ENCODE data around the gene ZP3. TPM values are rescaled to one million over a fixed set of nuclear protein-coding genes. Genes with fewer than 3 reads are reported as not detected.
"Not testable (repeated sequence)": the region's sequence is repeated elsewhere in the genome, so short reads cannot be mapped to it uniquely, and the experiment has no call there.

Gene ZP3
- total and polyA plus RNA-seq, 7 donors, result 1.4 to 4.8 (median 2.0) TPM; not detected in 1

DNA sequence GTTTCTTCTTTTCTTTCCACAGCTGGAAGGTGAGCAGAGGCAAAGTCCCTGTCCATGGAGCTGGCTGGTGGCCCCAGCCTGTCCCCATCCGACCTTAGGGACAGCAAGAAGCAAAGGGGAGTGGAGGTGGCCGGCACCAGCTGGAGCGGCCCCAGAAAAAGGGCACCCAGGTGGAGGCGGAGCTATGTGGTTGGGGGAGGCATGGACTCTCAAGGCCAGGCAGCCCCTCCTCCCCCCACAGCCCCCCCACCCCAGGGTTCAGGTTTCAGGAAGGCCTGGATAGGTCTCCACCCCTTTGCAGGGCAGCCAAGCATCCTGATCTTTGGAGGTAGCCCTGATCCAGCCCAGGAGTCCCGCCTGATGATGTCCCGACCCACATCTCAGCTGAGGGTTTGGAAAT lies 15.2 kb upstream of the ZP3 start, which contains the start of gene SSC4D:
SSC4D (minus strand) TSS at position 161 of the 400 bp plus-strand sequence. CDS start 5,258 bp downstream, outside the sequence.
- 83 to 91% methylated on average over 6 of the region's 6 CpGs for WGBS, 2 donors
- Histone ChIP-seq H3K9me3 (no peaks in the 10 kb centered on the region), H3K27ac (no peak within 1 kb of the TSS), H3K4me3 (no peak within 1 kb of the TSS), H3K4me1 (no peaks in the 10 kb centered on the region), H3K27me3 (peaks cover 0 to 4% (median 0%) of the 10 kb centered on the region in 3 donors), H3K36me3 (no peaks in the 10 kb centered on the region)
- DNase-seq, result no peak
- TF ChIP-seq, protein P1, sequence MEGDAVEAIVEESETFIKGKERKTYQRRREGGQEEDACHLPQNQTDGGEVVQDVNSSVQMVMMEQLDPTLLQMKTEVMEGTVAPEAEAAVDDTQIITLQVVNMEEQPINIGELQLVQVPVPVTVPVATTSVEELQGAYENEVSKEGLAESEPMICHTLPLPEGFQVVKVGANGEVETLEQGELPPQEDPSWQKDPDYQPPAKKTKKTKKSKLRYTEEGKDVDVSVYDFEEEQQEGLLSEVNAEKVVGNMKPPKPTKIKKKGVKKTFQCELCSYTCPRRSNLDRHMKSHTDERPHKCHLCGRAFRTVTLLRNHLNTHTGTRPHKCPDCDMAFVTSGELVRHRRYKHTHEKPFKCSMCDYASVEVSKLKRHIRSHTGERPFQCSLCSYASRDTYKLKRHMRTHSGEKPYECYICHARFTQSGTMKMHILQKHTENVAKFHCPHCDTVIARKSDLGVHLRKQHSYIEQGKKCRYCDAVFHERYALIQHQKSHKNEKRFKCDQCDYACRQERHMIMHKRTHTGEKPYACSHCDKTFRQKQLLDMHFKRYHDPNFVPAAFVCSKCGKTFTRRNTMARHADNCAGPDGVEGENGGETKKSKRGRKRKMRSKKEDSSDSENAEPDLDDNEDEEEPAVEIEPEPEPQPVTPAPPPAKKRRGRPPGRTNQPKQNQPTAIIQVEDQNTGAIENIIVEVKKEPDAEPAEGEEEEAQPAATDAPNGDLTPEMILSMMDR (IDR thresholded peaks at IDR 0.05), result no peak
- no peak for TF ChIP-seq POLR2A (IDR thresholded peaks at IDR 0.05)
- no peak for TF ChIP-seq POLR2AphosphoS5 (IDR thresholded peaks at IDR 0.05)
- no peak for TF ChIP-seq EP300 (IDR thresholded peaks at IDR 0.05)
- intact Hi-C loops (cut with DNase I), result no loop called here

DNA sequence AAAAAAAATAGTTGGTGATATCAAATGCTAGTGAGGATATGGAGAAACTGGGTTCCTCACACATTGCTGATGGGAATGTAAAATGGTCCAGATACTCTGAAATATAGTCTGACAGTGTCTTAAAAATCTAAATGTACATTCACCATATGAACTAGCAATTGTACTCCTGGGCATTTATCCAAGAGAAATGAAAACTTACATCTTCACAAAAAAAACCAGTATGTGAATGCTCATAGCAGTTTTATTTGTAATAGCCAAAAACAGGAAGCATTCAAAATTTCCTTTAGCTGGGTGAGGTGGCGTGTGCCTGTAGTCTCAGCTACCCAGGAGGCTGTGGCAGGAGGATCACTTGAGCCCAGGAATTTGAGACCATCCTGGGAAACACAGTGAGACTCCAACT lies 13.1 kb upstream of the ZP3 start:
- Histone ChIP-seq H3K9me3 (no peaks in the 10 kb centered on the region), H3K27me3 (peaks cover 0 to 4% (median 0%) of the 10 kb centered on the region in 3 donors), H3K4me3 (no peak overlapping the region), H3K36me3 (no peaks in the 10 kb centered on the region), H3K4me1 (no peaks in the 10 kb centered on the region), H3K27ac (no peak overlapping the region)
- TF ChIP-seq POLR2A (IDR thresholded peaks at IDR 0.05) (no peak), EP300 (IDR thresholded peaks at IDR 0.05) (no peak), POLR2AphosphoS5 (IDR thresholded peaks at IDR 0.05) (no peak)
- TF ChIP-seq, protein P1 (IDR thresholded peaks at IDR 0.05), result no peak
- WGBS, 2 donors, result 82 to 86% methylated on average over 1 of the region's 1 CpG
- no peak for DNase-seq
- intact Hi-C loops (cut with DNase I), result no loop called here

DNA sequence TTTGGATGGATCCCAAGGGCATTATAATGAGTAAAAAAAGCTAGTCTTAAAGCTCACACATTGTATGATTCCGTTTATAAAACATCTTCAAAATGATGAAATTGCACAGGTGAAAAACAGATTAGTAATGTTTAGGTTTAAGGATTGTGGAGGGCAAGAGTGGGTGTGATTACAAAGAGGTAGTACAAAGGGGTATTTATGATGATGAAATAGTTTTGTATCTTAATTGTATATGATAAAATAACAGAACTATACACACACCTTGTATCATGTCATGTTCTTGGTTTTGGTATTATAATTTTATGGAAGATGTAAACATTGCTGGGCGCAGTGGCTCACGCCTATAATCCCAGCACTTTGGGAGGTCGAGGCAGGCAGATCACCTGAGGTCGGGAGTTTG lies 12.5 kb upstream of the ZP3 start:
- TF ChIP-seq, protein P1 (IDR thresholded peaks at IDR 0.05), result no peak
- TF ChIP-seq POLR2AphosphoS5 (IDR thresholded peaks at IDR 0.05) (no peak), EP300 (IDR thresholded peaks at IDR 0.05) (no peak), POLR2A (IDR thresholded peaks at IDR 0.05) (no peak)
- Histone ChIP-seq H3K9me3 (no peaks in the 10 kb centered on the region), H3K27me3 (peaks cover 0 to 4% (median 0%) of the 10 kb centered on the region in 3 donors), H3K36me3 (no peaks in the 10 kb centered on the region), H3K4me1 (no peaks in the 10 kb centered on the region), H3K4me3 (no peak overlapping the region), H3K27ac (no peak overlapping the region)
- DNase-seq, result no peak
- 63 to 84% methylated on average over 5 of the region's 5 CpGs for WGBS, 2 donors
- intact Hi-C loops (cut with DNase I), result no loop called here

DNA sequence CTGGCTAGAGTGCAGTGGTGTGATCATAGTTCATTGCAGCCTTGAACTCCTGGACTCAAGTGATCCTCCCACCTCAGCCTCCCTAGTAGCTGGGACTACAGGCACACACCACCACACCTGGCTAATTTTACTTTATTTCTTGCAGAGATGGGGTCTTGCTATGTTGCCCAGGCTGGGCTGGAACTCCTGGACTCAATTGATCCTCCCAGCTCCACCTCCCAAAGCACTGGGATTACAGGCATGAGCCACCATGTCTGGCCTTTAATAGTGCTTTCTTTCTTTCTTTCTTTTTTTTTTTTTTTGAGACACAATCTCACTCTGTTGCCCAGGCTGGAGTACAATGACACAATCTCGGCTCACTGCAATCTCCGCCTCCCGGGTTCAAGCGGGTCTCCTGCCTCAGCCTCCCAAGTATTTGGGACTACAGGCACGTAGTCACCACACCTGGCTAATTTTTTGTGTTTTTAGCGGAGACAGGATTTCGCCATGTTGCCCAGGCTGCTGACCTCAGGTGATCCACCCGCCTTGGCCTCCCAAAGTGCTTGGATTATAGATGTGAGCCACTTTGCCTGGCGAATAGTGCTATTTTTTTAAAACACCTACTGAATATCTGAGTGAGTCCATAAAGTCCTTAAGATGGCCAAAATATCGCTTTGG lies 7.0 kb upstream of the ZP3 start:
- H3K36me3 ChIP-seq; H3K4me3 ChIP-seq; H3K9me3 ChIP-seq; intact Hi-C loops (cut with DNase I); H3K27ac ChIP-seq; H3K4me1 ChIP-seq; H3K27me3 ChIP-seq; DNase-seq: not testable (repeated sequence)
- 97% methylated on average over 10 of the region's 10 CpGs for WGBS, 2 donors

DNA sequence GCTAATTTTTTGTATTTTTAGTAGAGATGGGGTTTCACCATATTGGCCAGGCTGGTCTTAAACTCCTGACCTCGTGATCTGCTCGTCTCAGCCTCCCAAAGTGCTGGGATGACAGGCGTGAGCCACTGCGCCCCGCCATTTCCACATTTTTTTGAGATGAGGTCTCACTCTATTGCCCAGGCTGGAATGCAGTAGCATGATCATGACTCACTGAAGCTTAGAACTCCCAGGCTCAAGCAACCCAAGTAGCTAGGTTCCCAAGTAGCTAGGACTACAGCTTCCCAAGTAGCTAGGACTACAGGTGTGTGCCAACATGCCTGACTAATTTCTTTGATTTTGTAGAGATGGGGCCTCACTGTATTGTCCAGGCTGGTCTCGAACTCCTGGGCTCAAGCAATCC lies 3.7 kb upstream of the ZP3 start:
- DNase-seq; H3K4me3 ChIP-seq; H3K9me3 ChIP-seq; H3K4me1 ChIP-seq; H3K36me3 ChIP-seq; H3K27ac ChIP-seq; intact Hi-C loops (cut with DNase I): not testable (repeated sequence)
- WGBS, 2 donors, result 91 to 94% methylated on average over 6 of the region's 6 CpGs
- peaks cover 0 to 22% (median 0%) of the 10 kb centered on the region in 3 donors for H3K27me3 ChIP-seq
